Measurements from ENCODE around the gene EML4.

Gene EML4

GRCh38 chr2:42196403-42197267, 27.5 kb downstream of the EML4 start:
- DNase-seq = no peak

- DNase-seq = no peak
Measured at GRCh38 chr2:42197792-42198191, 28.6 kb downstream of the EML4 start.

GRCh38 chr2:42198466-42198865, 29.3 kb downstream of the EML4 start:
- no peak for DNase-seq

DNA sequence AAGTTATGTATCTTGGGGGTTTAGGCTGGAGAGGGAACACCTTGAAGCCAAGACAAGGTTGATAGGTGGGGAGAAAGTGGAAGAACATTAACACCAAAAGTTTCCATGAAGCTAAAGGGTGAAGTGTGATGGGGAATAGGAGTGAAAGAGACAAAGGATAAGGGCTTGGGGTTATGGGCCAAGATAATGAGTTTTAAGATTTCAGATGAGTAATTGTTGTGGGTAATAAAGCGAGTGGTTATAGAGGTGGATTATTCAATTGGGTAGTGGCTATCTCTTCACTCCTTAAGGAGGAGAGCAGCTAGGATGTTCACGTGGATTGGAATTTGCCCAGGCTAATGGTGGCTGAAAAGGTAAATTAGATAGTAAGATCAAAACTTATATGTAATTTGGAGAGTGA, 29.8 kb downstream of the EML4 start:
- no peak for DNase-seq

- no peak for DNase-seq
Measured at GRCh38 chr2:42199626-42200025, 30.5 kb downstream of the EML4 start.

- DNase-seq = no peak
Measured at GRCh38 chr2:42200926-42201855, 32.0 kb downstream of the EML4 start.

GRCh38 chr2:42202634-42203008, 33.5 kb downstream of the EML4 start:
- no peak for DNase-seq

GRCh38 chr2:42203792-42204191, 34.6 kb downstream of the EML4 start:
- DNase-seq = no peak

DNA sequence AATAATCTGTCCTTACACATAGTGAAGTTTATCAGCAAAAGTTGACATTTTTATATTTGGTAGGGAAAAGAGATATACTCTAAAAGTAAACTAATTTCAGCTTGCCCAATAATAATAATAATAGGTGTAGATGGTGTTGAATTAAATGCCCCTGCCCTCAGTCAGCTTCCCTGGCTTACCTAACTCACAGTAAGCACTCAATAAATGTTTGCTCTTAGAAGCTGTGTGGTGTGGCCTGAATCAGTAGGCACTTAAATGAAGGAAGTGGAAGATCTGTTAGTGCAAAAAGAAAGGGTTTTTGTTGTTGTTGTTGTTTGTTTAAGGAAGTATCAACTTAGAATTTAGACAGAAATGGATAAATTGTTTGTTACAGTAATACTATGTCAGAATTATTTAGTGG, 36.2 kb downstream of the EML4 start:
- DNase-seq = no peak

DNA sequence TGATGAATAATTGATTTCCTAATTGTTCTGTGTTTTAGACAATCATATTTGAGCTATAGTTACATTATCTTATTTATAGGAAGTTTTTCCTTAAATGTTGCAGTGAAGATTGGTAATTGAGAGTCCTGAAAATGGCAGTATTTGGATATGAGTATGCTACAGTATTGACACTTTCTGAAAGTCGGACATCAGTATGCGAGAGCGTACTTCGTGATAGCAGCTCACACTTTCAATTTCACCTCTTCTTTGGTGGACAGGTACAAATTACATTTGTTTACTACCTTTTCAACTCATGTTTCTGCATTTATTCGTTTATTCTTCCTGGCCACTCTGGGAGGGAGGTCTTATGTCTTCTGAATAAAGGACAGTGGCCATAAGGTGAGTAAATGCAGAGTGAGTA, 38.7 kb downstream of the EML4 start:
- no peak for DNase-seq

DNA sequence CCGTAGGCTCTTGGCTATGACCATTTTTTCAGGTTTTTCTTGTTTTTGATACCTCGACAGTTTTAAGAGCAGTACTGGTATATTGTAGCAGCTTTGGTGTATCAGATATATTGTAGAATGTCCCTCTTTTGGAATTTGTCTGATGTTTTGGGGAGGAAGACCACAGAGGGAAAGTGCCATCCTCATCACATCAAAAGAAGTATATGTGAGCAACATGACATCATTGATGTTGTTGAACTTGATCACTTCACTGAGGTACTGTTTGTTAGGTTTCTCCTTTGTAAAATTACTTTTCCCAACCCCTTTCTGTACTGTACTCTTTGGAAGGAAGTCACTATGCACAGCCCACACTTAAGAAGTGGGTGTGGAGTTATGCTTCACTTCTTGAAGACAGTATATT, 41.0 kb downstream of the EML4 start:
- no peak for DNase-seq

DNA sequence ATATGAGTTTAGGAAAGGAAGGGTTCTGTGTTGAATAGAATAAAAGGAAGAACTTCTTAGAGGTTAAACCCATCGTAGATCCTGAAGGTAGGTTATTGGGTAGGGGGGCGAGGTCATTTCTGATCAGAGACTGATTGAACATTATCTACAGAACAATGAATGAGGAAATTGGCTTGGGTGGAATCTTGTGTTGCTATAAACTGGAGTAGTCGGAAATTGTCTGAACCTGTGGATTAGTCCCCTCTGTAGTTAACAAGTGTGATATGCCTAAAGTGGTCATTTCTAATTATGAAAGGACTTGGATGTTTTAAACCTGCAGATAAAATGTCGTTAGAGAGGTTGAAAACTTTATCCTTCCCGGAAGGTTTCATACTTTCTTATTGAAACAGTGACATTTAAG, 42.1 kb downstream of the EML4 start:
- DNase-seq = no peak

DNA sequence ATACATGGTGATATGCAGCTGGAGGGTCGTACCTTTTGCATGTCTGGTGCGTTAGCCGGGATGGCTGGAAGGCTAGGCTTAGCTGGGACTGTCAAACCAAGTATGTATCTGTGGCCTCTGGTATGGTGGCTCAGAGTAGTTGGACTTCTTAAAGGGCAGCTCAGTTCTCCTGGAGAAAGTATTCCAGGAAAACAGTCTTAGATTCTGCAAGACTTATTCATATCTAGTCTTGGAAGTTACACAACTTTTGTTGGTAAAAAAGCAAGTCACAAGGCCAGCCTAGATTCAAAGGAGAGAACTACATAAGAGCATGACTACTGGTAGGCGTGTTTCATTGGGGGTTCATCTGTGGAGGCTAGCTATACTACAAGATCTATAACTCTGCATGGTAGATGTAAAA, 45.5 kb downstream of the EML4 start:
- DNase-seq = no peak

DNA sequence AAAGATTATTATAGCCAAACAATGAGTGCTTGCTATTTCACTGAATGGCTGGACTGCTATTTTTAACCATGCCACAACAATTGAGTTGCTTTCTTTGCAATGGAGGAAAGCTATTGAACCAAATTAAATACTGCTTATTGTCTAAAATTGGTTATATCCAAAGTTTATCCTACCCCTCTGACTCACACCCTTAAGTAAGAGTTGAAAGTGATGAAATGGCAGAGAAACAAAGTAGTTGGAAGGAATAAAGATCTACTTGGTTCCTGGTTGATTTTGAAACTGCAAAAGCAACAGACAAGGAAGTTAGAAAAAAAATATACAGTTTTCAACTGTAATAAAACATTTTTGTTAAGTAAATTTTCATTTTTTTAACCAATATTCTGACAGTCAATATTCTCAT, 47.5 kb downstream of the EML4 start:
- no peak for DNase-seq

DNA sequence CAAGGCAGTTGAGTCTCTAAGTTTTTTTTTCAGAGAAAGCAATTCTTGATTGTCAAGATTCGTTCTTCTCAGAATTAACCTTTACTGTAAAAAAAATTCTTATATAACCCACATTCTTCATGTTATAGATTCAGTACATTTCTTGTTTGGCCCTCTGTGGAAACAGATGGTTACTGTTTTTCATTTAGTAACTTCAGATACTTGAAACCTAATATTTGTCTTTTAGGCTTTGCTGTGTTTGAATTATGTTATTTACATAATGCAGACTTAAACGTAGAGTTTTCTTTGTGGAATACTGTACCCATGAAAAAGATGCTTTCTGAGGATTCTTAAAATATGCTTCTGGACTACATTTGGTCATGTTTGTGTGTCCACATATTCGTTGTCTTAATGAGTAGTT, 48.2 kb downstream of the EML4 start:
- no peak for DNase-seq

- no peak for DNase-seq
Measured at GRCh38 chr2:42217914-42218313, 48.8 kb downstream of the EML4 start.

DNA sequence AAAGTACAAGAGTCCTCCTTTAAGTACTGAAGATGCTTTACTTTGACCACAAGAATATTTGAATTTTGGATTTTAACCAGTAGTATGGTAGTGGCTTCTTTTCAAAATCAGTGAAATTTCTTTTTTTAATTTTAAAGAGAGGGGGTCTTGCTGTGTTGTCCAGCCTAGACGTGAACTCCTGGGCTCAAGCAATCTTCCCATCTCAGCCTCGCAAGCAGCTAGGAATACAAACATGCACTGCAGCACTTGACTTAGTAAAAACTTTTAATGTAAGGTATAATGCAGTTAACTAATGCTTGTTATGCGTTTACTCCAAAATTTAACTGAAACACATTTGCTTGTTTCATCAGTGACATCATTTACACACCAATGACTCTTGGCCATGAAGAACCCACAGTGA, 49.6 kb downstream of the EML4 start:
- DNase-seq = no peak

GRCh38 chr2:42219160-42219559, 50.0 kb downstream of the EML4 start:
- no peak for DNase-seq

DNA sequence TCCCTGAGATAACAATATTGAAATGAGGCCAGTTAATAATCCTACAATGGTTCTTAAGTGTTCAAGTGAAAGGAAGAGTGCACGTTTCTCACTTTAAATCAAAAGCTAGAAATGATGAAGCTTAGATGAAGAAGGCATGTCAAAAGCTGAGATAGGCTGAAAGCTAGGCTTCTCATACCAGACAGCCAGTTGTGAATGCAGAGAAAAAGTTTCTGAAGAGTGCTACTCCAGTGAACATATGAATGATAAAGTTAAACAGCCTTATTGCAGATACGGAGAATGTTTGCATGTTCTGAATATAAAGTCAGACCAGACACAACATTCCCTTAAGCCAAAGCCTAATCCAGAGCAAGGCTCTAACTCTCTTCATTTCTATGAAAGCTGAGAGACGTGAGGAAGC, 51.4 kb downstream of the EML4 start:
- no peak for DNase-seq

GRCh38 chr2:42223067-42223854, 54.1 kb downstream of the EML4 start:
- no peak for DNase-seq

- DNase-seq = no peak
Measured at GRCh38 chr2:42223855-42224268, 54.7 kb downstream of the EML4 start.

DNA sequence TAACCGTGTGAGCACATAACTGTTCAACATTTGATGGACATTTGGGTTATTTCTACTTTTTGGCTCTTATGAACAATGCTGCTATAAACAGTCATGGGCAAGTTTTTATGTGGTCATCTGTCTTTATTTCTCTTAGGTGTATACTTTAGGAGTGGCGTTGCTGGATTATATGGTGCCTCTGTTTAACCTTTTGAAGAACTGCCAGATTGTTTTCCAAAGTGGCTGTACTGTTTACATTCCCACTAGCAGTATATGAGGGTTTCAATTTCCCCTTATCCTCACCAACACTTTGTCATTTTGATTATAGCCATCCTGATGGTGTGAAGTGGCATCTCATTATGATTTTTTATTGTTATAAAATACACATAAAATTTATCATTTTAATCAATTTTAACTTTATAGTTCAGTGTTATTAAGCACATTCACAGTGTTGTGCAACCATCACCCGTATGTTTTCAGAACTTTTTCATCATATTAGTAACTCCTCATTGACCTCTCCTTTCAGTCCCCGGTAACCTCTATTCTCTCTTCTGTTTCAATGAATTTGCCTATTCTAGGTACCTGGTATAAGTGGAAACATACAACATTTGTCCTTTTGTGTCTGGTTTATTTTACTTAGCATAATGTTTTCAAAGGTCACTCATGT, 55.4 kb downstream of the EML4 start:
- no peak for DNase-seq

DNA sequence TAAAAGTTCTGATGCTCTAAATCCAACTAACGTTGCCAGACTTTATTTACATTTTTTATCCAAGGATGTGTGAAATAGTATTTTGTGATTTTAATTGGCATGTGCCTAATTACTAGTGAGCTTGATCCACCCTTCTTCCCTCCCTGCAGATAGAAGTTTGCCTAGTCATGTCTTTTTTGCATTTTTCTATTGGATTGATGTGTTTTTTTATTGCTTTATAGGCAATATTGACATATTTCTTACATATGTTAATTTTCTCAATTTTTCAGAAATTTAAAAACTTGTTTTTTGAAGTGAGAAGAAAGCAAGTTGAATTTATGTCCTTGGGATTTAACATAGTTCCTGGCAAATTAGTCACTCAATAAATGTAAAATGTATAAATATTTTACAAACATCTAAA, 56.4 kb downstream of the EML4 start:
- DNase-seq = no peak

Measured in NCI-H1436 (cell line).